ENCODE measurements around the gene EVA1A. TPM values are rescaled to one million over a fixed set of nuclear protein-coding genes. Genes with fewer than 3 reads are reported as not detected.

EVA1A gene
- total and polyA plus RNA-seq, 4 experiments from 2014 or later: not detected

GRCh38 chr2:75474115-75474514 is 86.6 kb downstream of the EVA1A start:
- Mint-ChIP-seq H3K27me3 (peaks cover 6 to 11% of the 10 kb centered on the region in 2 donors), H3K4me1 (no peaks in the 10 kb centered on the region), H3K9me3 (peaks cover 0 to 2% (median 0%) of the 10 kb centered on the region in 8 donors), H3K36me3 (no peaks in the 10 kb centered on the region), H3K27ac (no peak overlapping the region), H3K4me3 (no peak overlapping the region)
- Histone ChIP-seq H3K4me3 (ENCODE audit: low read length in 2 of 2) (no peak overlapping the region), H3K4me1 (ENCODE audit: insufficient read depth, low read length) (no peaks in the 10 kb centered on the region), H3K27me3 (ENCODE audit: insufficient read depth, low read length) (no peaks in the 10 kb centered on the region), H3K27ac (ENCODE audit: low read depth, low read length) (no peak overlapping the region), H3K9me3 (ENCODE audit: control insufficient read depth in 1 of 2, low read length in 2 of 2) (no peaks in the 10 kb centered on the region), H3K36me3 (ENCODE audit: insufficient read depth, low read length) (no peaks in the 10 kb centered on the region)
- intact Hi-C loops (cut with micrococcal nuclease): no loop called here
- ChIA-PET CTCF (ENCODE audit: partially characterized antibody) (no interaction called here), POLR2A (ENCODE audit: partially characterized antibody) (no interaction called here)
- DNase-seq: no peak

GRCh38 chr2:75466708-75467311 is 93.9 kb downstream of the EVA1A start:
- no peak for DNase-seq
- H3K27ac ChIP-seq (ENCODE audit: low read depth, low read length): no peak overlapping the region
- no peaks in the 10 kb centered on the region for H3K9me3 ChIP-seq (ENCODE audit: control insufficient read depth in 1 of 2, low read length in 2 of 2)
- H3K9me3 Mint-ChIP-seq: peaks cover 0 to 2% (median 0%) of the 10 kb centered on the region in 8 donors
- no peaks in the 10 kb centered on the region for H3K4me1 Mint-ChIP-seq
- H3K27me3 Mint-ChIP-seq: peaks cover 10 to 12% of the 10 kb centered on the region in 2 donors
- no peaks in the 10 kb centered on the region for H3K36me3 Mint-ChIP-seq
- no peaks in the 10 kb centered on the region for H3K36me3 ChIP-seq (ENCODE audit: insufficient read depth, low read length)
- ChIA-PET POLR2A (ENCODE audit: partially characterized antibody) (no interaction called here), CTCF (ENCODE audit: partially characterized antibody) (interaction anchor here (0.5 kb wide), 1 partner anchor 196 kb away, joined by 4 read pairs; no protein-coding TSS in a partner anchor)
- H3K27ac Mint-ChIP-seq: no peak overlapping the region
- H3K4me1 ChIP-seq (ENCODE audit: insufficient read depth, low read length): no peaks in the 10 kb centered on the region
- H3K27me3 ChIP-seq (ENCODE audit: insufficient read depth, low read length): peaks cover 3% of the 10 kb centered on the region
- intact Hi-C loops (cut with micrococcal nuclease): no loop called here
- H3K4me3 ChIP-seq (ENCODE audit: low read length in 2 of 2): no peak overlapping the region
- no peak overlapping the region for H3K4me3 Mint-ChIP-seq

- Histone ChIP-seq H3K9me3 (ENCODE audit: control insufficient read depth in 1 of 2, low read length in 2 of 2) (no peaks in the 10 kb centered on the region), H3K27me3 (ENCODE audit: insufficient read depth, low read length) (peaks cover 6% of the 10 kb centered on the region), H3K36me3 (ENCODE audit: insufficient read depth, low read length) (no peaks in the 10 kb centered on the region), H3K4me3 (ENCODE audit: low read length in 2 of 2) (no peak overlapping the region), H3K4me1 (ENCODE audit: insufficient read depth, low read length) (no peaks in the 10 kb centered on the region), H3K27ac (ENCODE audit: low read depth, low read length) (no peak overlapping the region)
- ChIA-PET CTCF (ENCODE audit: partially characterized antibody) (no interaction called here), POLR2A (ENCODE audit: partially characterized antibody) (no interaction called here)
- intact Hi-C loops (cut with micrococcal nuclease): no loop called here
- H3K4me1 Mint-ChIP-seq: no peaks in the 10 kb centered on the region
- DNase-seq: no peak
- no peak overlapping the region for H3K4me3 Mint-ChIP-seq
- H3K36me3 Mint-ChIP-seq: no peaks in the 10 kb centered on the region
- H3K27ac Mint-ChIP-seq: no peak overlapping the region
- peaks cover 16 to 17% of the 10 kb centered on the region in 2 donors for H3K27me3 Mint-ChIP-seq
- H3K9me3 Mint-ChIP-seq: peaks cover 0 to 4% (median 0%) of the 10 kb centered on the region in 8 donors
These were observed 95.3 kb downstream of the EVA1A start for GRCh38 chr2:75465317-75465984.

GRCh38 chr2:75464348-75464946 is 96.3 kb downstream of the EVA1A start:
- POLR2A ChIA-PET (ENCODE audit: partially characterized antibody): no interaction called here
- peaks cover 18 to 20% of the 10 kb centered on the region in 2 donors for H3K27me3 Mint-ChIP-seq
- no peak for DNase-seq

GRCh38 chr2:75462721-75463120 is 98.0 kb downstream of the EVA1A start:
- Histone ChIP-seq H3K27ac (ENCODE audit: low read depth, low read length) (no peak overlapping the region), H3K36me3 (ENCODE audit: insufficient read depth, low read length) (no peaks in the 10 kb centered on the region), H3K9me3 (ENCODE audit: control insufficient read depth in 1 of 2, low read length in 2 of 2) (no peaks in the 10 kb centered on the region), H3K27me3 (ENCODE audit: insufficient read depth, low read length) (peaks cover 8% of the 10 kb centered on the region), H3K4me1 (ENCODE audit: insufficient read depth, low read length) (no peaks in the 10 kb centered on the region), H3K4me3 (ENCODE audit: low read length in 2 of 2) (no peak overlapping the region)
- Mint-ChIP-seq H3K4me3 (no peak overlapping the region), H3K4me1 (no peaks in the 10 kb centered on the region), H3K27ac (no peak overlapping the region), H3K27me3 (peaks cover 17 to 20% of the 10 kb centered on the region in 2 donors), H3K9me3 (peaks cover 0 to 6% (median 0%) of the 10 kb centered on the region in 8 donors), H3K36me3 (no peaks in the 10 kb centered on the region)
- ChIA-PET POLR2A (ENCODE audit: partially characterized antibody) (no interaction called here), CTCF (ENCODE audit: partially characterized antibody) (no interaction called here)
- no peak for DNase-seq
- intact Hi-C loops (cut with micrococcal nuclease): no loop called here

More at GRCh38 chr2:75464348-75464946, 96.3 kb downstream of the EVA1A start:
- no peak overlapping the region for H3K27ac Mint-ChIP-seq
- H3K4me3 Mint-ChIP-seq: no peak overlapping the region
- H3K27ac ChIP-seq (ENCODE audit: low read depth, low read length): no peak overlapping the region
- no peaks in the 10 kb centered on the region for H3K4me1 Mint-ChIP-seq
- H3K4me3 ChIP-seq (ENCODE audit: low read length in 2 of 2): no peak overlapping the region
- peaks cover 8% of the 10 kb centered on the region for H3K27me3 ChIP-seq (ENCODE audit: insufficient read depth, low read length)
- intact Hi-C loops (cut with micrococcal nuclease): no loop called here
- no peaks in the 10 kb centered on the region for H3K36me3 ChIP-seq (ENCODE audit: insufficient read depth, low read length)
- peaks cover 0 to 6% (median 0%) of the 10 kb centered on the region in 8 donors for H3K9me3 Mint-ChIP-seq
- CTCF ChIA-PET (ENCODE audit: partially characterized antibody): no interaction called here
- no peaks in the 10 kb centered on the region for H3K9me3 ChIP-seq (ENCODE audit: control insufficient read depth in 1 of 2, low read length in 2 of 2)
- H3K36me3 Mint-ChIP-seq: no peaks in the 10 kb centered on the region
- no peaks in the 10 kb centered on the region for H3K4me1 ChIP-seq (ENCODE audit: insufficient read depth, low read length)

- intact Hi-C loops (cut with micrococcal nuclease): no loop called here
- Mint-ChIP-seq H3K27me3 (peaks cover 17 to 20% of the 10 kb centered on the region in 2 donors), H3K4me1 (no peaks in the 10 kb centered on the region), H3K36me3 (no peaks in the 10 kb centered on the region), H3K27ac (no peak overlapping the region), H3K4me3 (no peak overlapping the region), H3K9me3 (peaks cover 0 to 6% (median 0%) of the 10 kb centered on the region in 8 donors)
- ChIA-PET POLR2A (ENCODE audit: partially characterized antibody) (no interaction called here), CTCF (ENCODE audit: partially characterized antibody) (no interaction called here)
- no peak overlapping the region for H3K27ac ChIP-seq (ENCODE audit: low read depth, low read length)
- no peaks in the 10 kb centered on the region for H3K4me1 ChIP-seq (ENCODE audit: insufficient read depth, low read length)
- H3K9me3 ChIP-seq (ENCODE audit: control insufficient read depth in 1 of 2, low read length in 2 of 2): no peaks in the 10 kb centered on the region
- H3K27me3 ChIP-seq (ENCODE audit: insufficient read depth, low read length): peaks cover 8% of the 10 kb centered on the region
- H3K4me3 ChIP-seq (ENCODE audit: low read length in 2 of 2): no peak overlapping the region
- no peak for DNase-seq
- no peaks in the 10 kb centered on the region for H3K36me3 ChIP-seq (ENCODE audit: insufficient read depth, low read length)
These were observed 98.5 kb downstream of the EVA1A start for GRCh38 chr2:75462206-75462605.

- no peak overlapping the region for H3K27ac Mint-ChIP-seq
- H3K36me3 ChIP-seq (ENCODE audit: insufficient read depth, low read length): no peaks in the 10 kb centered on the region
- CTCF ChIA-PET (ENCODE audit: partially characterized antibody): no interaction called here
- no peaks in the 10 kb centered on the region for H3K36me3 Mint-ChIP-seq
- intact Hi-C loops (cut with micrococcal nuclease): no loop called here
- H3K27me3 Mint-ChIP-seq: peaks cover 16 to 20% of the 10 kb centered on the region in 2 donors
- H3K27ac ChIP-seq (ENCODE audit: low read depth, low read length): no peak overlapping the region
- peaks cover 8% of the 10 kb centered on the region for H3K27me3 ChIP-seq (ENCODE audit: insufficient read depth, low read length)
- no peaks in the 10 kb centered on the region for H3K4me1 Mint-ChIP-seq
- H3K9me3 ChIP-seq (ENCODE audit: control insufficient read depth in 1 of 2, low read length in 2 of 2): no peaks in the 10 kb centered on the region
- no peak for DNase-seq
- H3K9me3 Mint-ChIP-seq: peaks cover 0 to 6% (median 0%) of the 10 kb centered on the region in 8 donors
- H3K4me3 ChIP-seq (ENCODE audit: low read length in 2 of 2): no peak overlapping the region
- no peaks in the 10 kb centered on the region for H3K4me1 ChIP-seq (ENCODE audit: insufficient read depth, low read length)
- H3K4me3 Mint-ChIP-seq: no peak overlapping the region
- POLR2A ChIA-PET (ENCODE audit: partially characterized antibody): no interaction called here
These were observed 100.1 kb downstream of the EVA1A start for GRCh38 chr2:75460630-75461029.

Data from CD4-positive, alpha-beta memory T cell (primary cell).